ENCODE data around the gene NCAM2.

DNA sequence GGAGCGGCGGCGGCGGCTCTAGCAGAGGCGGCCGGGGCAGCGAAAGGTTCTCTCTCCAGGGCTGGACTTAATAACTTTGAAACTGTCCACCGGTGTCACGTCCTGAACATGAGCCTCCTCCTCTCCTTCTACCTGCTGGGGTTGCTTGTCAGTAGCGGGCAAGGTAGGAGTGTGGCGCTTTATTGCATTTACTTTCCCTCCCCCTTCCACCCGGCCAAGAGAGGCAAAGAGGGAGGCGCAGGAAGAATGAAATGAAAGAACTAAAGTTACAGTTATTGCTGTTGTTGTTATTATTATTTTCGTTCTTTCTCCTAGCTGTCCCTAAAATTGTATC is 214 bp downstream of the NCAM2 start:
- TF ChIP-seq, protein P1, sequence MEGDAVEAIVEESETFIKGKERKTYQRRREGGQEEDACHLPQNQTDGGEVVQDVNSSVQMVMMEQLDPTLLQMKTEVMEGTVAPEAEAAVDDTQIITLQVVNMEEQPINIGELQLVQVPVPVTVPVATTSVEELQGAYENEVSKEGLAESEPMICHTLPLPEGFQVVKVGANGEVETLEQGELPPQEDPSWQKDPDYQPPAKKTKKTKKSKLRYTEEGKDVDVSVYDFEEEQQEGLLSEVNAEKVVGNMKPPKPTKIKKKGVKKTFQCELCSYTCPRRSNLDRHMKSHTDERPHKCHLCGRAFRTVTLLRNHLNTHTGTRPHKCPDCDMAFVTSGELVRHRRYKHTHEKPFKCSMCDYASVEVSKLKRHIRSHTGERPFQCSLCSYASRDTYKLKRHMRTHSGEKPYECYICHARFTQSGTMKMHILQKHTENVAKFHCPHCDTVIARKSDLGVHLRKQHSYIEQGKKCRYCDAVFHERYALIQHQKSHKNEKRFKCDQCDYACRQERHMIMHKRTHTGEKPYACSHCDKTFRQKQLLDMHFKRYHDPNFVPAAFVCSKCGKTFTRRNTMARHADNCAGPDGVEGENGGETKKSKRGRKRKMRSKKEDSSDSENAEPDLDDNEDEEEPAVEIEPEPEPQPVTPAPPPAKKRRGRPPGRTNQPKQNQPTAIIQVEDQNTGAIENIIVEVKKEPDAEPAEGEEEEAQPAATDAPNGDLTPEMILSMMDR (IDR thresholded peaks at IDR 0.05), result no peak
- TF ChIP-seq POLR2A (IDR thresholded peaks at IDR 0.05), result no peak

All from heart left ventricle (tissue), 13 donors.